ENCODE measurements around the gene TTYH3. TPM values are rescaled to one million over a fixed set of nuclear protein-coding genes. Genes with fewer than 3 reads are reported as not detected.
A peak's percentile ranks its signal among the peaks of the same experiment; 100 is the strongest.

The TTYH3 gene
- total and polyA plus RNA-seq, 2 of the 8 experiments (the other 6 are each of a cell fraction or from before 2014, with no cell fraction given) = 66.2 to 169 TPM

- H3K56ac ChIP-seq (replicated peaks; ENCODE audit: insufficient read length, low read depth, low read length) = no peak overlapping the region
- H3K18ac ChIP-seq (ENCODE audit: extremely low read depth, low read length) = no peak overlapping the region
- no peaks in the 10 kb centered on the region; the same call in 1 of the 2 replicates for H3K23me2 ChIP-seq (ENCODE audit: low read depth, low read length)
- CTCF ChIA-PET (ENCODE audit: partially characterized antibody) = interaction anchor here (0.5 to 3.8 kb wide), 17 partner anchors 8 to 200 kb away, joined by 3 to 26 read pairs (median 4); no protein-coding TSS in a partner anchor
- peak; percentile 24 for FAIRE-seq
- no peak overlapping the region for H3K9ac ChIP-seq (replicated peaks in 1 of 4; ENCODE audit: extremely low read depth in 1 of 4, low read depth in 3 of 4, low read length in 3 of 4)
- no peak overlapping the region for H2BK15ac ChIP-seq (ENCODE audit: low read length)
- no peak overlapping the region for H4K5ac ChIP-seq (ENCODE audit: insufficient read length, low read depth, low read length)
- H2BK120ac ChIP-seq (replicated peaks; ENCODE audit: low read depth, low read length) = no peak overlapping the region
- no peak overlapping the region for H3K4me3 ChIP-seq (ENCODE audit: extremely low read depth in 1 of 4, insufficient read depth in 2 of 4, low read depth in 3 of 4, low read length in 4 of 4)
- H3K4me2 ChIP-seq (ENCODE audit: insufficient read depth in 1 of 2, low read depth in 2 of 2, low read length in 2 of 2) = no peak overlapping the region
- peaks cover 0 to 7% (median 4%) of the 10 kb centered on the region in 4 experiments; a peak in 6 of 7 replicates for H3K4me1 ChIP-seq (replicated peaks in 1 of 4; ENCODE audit: control insufficient read depth in 3 of 4, insufficient read depth in 4 of 4, low read length in 3 of 4)
- no peak overlapping the region for H2BK20ac ChIP-seq (ENCODE audit: low read length)
- no peak overlapping the region for H2AK5ac ChIP-seq (ENCODE audit: low read depth, low read length)
- H3K27ac ChIP-seq (ENCODE audit: low read depth, low read length) = no peak overlapping the region
- H3K79me1 ChIP-seq (ENCODE audit: low read depth, low read length) = no peaks in the 10 kb centered on the region
- no peak overlapping the region; the same call in 1 of the 2 replicates for H2BK5ac ChIP-seq (ENCODE audit: low read depth, low read length)
- H3K36me3 ChIP-seq (ENCODE audit: control insufficient read depth in 2 of 4, insufficient read depth in 4 of 4, low read length in 3 of 4) = peaks cover 5 to 42% (median 23%) of the 10 kb centered on the region in 4 experiments
- 89% methylated on average over 15 of the region's 15 CpGs; no CpG with 5 or more reads in 1 of the 2 experiments for WGBS, 2 experiments (ENCODE audit: extremely low coverage in 1 of 2, insufficient coverage in 1 of 2, insufficient read length in 1 of 2, insufficient replicate concordance in 2 of 2, low coverage in 1 of 2, low lambda C conversion rate in 2 of 2, missing lambda C conversion rate in 1 of 2)
- no peak overlapping the region for H4K8ac ChIP-seq (ENCODE audit: extremely low read depth, insufficient read depth, low read length)
- DNase-seq (ENCODE audit: low read depth in 1 of 2, low spot score in 2 of 2) = no peak
- H2BK12ac ChIP-seq (ENCODE audit: low read depth, low read length) = no peak overlapping the region
- TF ChIP-seq RXRA (IDR thresholded peaks at IDR 0.05; ENCODE audit: insufficient read depth, low read depth, low read length) (no peak), RAD21 (IDR thresholded peaks at IDR 0.05 in 1 of 2, conservative IDR thresholded peaks at IDR 0.05 in 1 of 2; ENCODE audit: low read depth in 2 of 2, low read length in 2 of 2) (peak in 1 of 2 experiments; percentile 33; a peak in 2 of 4 replicates), EZH2 (IDR thresholded peaks at IDR 0.05; ENCODE audit: low read depth, low read length, severe bottlenecking) (no peak), SUZ12 (IDR thresholded peaks at IDR 0.05; ENCODE audit: low read length) (no peak), GTF2F1 (IDR thresholded peaks at IDR 0.05; ENCODE audit: borderline replicate concordance, low read depth, low read length) (no peak), TAF1 (IDR thresholded peaks at IDR 0.05; ENCODE audit: low read depth, low read length) (no peak), MAFK (IDR thresholded peaks at IDR 0.05; ENCODE audit: low read depth, low read length) (no peak), KDM1A (IDR thresholded peaks at IDR 0.05; ENCODE audit: borderline replicate concordance, low read length) (no peak), EP300 (IDR thresholded peaks at IDR 0.05; ENCODE audit: borderline replicate concordance in 1 of 2, low read depth in 2 of 2, low read length in 2 of 2) (no peak)
- TF ChIP-seq, protein P1, sequence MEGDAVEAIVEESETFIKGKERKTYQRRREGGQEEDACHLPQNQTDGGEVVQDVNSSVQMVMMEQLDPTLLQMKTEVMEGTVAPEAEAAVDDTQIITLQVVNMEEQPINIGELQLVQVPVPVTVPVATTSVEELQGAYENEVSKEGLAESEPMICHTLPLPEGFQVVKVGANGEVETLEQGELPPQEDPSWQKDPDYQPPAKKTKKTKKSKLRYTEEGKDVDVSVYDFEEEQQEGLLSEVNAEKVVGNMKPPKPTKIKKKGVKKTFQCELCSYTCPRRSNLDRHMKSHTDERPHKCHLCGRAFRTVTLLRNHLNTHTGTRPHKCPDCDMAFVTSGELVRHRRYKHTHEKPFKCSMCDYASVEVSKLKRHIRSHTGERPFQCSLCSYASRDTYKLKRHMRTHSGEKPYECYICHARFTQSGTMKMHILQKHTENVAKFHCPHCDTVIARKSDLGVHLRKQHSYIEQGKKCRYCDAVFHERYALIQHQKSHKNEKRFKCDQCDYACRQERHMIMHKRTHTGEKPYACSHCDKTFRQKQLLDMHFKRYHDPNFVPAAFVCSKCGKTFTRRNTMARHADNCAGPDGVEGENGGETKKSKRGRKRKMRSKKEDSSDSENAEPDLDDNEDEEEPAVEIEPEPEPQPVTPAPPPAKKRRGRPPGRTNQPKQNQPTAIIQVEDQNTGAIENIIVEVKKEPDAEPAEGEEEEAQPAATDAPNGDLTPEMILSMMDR (IDR thresholded peaks at IDR 0.05; ENCODE audit: control extremely low read depth in 1 of 3, insufficient read depth in 1 of 3, low read depth in 1 of 3, low read length in 3 of 3) = peak in 1 of 3 experiments; percentile 21; a peak in 1 of 4 replicates
- no peaks in the 10 kb centered on the region for H3K79me2 ChIP-seq (ENCODE audit: control insufficient read depth in 1 of 2, insufficient read depth in 2 of 2, low read length in 2 of 2)
- no peak overlapping the region for H3K23ac ChIP-seq (ENCODE audit: insufficient read length)
- H3K27me3 ChIP-seq (replicated peaks in 1 of 4; ENCODE audit: control insufficient read depth in 3 of 4, extremely low read depth in 1 of 4, insufficient read depth in 3 of 4, low read length in 3 of 4) = no peaks in the 10 kb centered on the region; a peak in 2 of 7 replicates
- no peaks in the 10 kb centered on the region for H3K9me3 ChIP-seq (ENCODE audit: insufficient read depth in 2 of 2, low read depth in 1 of 2, low read length in 1 of 2)
- POLR2A ChIA-PET (ENCODE audit: partially characterized antibody) = interaction anchor here (1.2 to 1.9 kb wide), 6 partner anchors 8 to 66 kb away, joined by 3 to 9 read pairs (median 3); no protein-coding TSS in a partner anchor
- no peak overlapping the region for H4K91ac ChIP-seq (replicated peaks; ENCODE audit: insufficient read length, low read length)
- no peak overlapping the region for H3K14ac ChIP-seq (ENCODE audit: insufficient read length)
- no peak overlapping the region for H2AFZ ChIP-seq (ENCODE audit: low read length)
- peaks cover 7 to 30% of the 10 kb centered on the region in 2 experiments for H4K20me1 ChIP-seq (replicated peaks in 1 of 2; ENCODE audit: control insufficient read depth in 1 of 2, insufficient read depth in 2 of 2, low read length in 2 of 2)
- no peak overlapping the region for H3K4ac ChIP-seq (replicated peaks; ENCODE audit: insufficient read length, low read depth, low read length)
Observed at GRCh38 chr7:2651336-2651735, 19.6 kb downstream of the TTYH3 start.

All from H1 (cell line).